ENCODE data around the gene METTL15. TPM values are rescaled to one million over a fixed set of nuclear protein-coding genes. Genes with fewer than 3 reads are reported as not detected.

The METTL15 gene
- total and polyA plus RNA-seq, 2 experiments from 2014 or later = 9.0 to 19.8 TPM

- TF ChIP-seq ZNF462 (CRISPR knock-in tag; IDR thresholded peaks at IDR 0.05) (no peak), CREB1 (CRISPR knock-in tag; IDR thresholded peaks at IDR 0.05; ENCODE audit: low read depth) (no peak), NANOG (IDR thresholded peaks at IDR 0.05; ENCODE audit: borderline replicate concordance) (no peak)
These were observed 30.7 kb upstream of the METTL15 start (continued) for GRCh38 chr11:28077521-28077920.

GRCh38 chr11:28083118-28083517 lies 25.1 kb upstream of the METTL15 start:
- no peak overlapping the region for H3K27ac Mint-ChIP-seq

More at GRCh38 chr11:28083118-28083517, 25.1 kb upstream of the METTL15 start:
- peaks cover 18% of the 10 kb centered on the region; the same call in 2 of the 3 replicates for H3K36me3 Mint-ChIP-seq (ENCODE audit: low read depth)
- Histone ChIP-seq H3K79me2 (replicated peaks; ENCODE audit: insufficient read depth) (no peaks in the 10 kb centered on the region), H3K4me3 (no peak overlapping the region), H4K20me1 (replicated peaks; ENCODE audit: insufficient read depth) (no peaks in the 10 kb centered on the region), H3K4me2 (no peak overlapping the region), H2AFZ (no peak overlapping the region), H3K4me1 (ENCODE audit: insufficient read depth) (no peaks in the 10 kb centered on the region), H3K36me3 (ENCODE audit: insufficient read depth) (peaks cover 22% of the 10 kb centered on the region), H3K27me3 (ENCODE audit: insufficient read depth) (no peaks in the 10 kb centered on the region), H3F3A (replicated peaks; ENCODE audit: low read depth) (no peaks in the 10 kb centered on the region), H3K27ac (ENCODE audit: low read depth) (no peak overlapping the region), H3K9me2 (ENCODE audit: insufficient read depth) (no peaks in the 10 kb centered on the region)
- ATAC-seq = no peak
- TF ChIP-seq ETS1 (IDR thresholded peaks at IDR 0.05) = no peak
- TF ChIP-seq NANOG (IDR thresholded peaks at IDR 0.05; ENCODE audit: borderline replicate concordance) = no peak
- H3K4me1 Mint-ChIP-seq = no peaks in the 10 kb centered on the region
- no peak for DNase-seq (ENCODE audit: low spot score)
- no peaks in the 10 kb centered on the region for H3K9me3 Mint-ChIP-seq
- no peak overlapping the region for H3K4me3 Mint-ChIP-seq
- H3K27me3 Mint-ChIP-seq (ENCODE audit: insufficient read depth, low read depth, poor library complexity) = no peaks in the 10 kb centered on the region

Data from GM23338 (cell line).